ENCODE data around the gene USP6NL.

Gene USP6NL

GRCh38 chr10:11520892-11521291 is 90.6 kb downstream of the USP6NL start:
- Histone ChIP-seq H3K79me2 (ENCODE audit: insufficient read depth, low read length) (no peaks in the 10 kb centered on the region), H4K20me1 (ENCODE audit: insufficient read depth, low read length, poor library complexity, severe bottlenecking) (no peaks in the 10 kb centered on the region), H3F3A (ENCODE audit: low read depth) (no peaks in the 10 kb centered on the region), H3K9me3 (ENCODE audit: insufficient read depth, low read depth, low read length) (no peaks in the 10 kb centered on the region), H3K9me2 (replicated peaks; ENCODE audit: low read depth, low read length) (no peaks in the 10 kb centered on the region), H3K4me3 (ENCODE audit: low read length, poor library complexity, severe bottlenecking) (no peak overlapping the region), H2AFZ (ENCODE audit: low read length) (no peak overlapping the region), H3K9ac (ENCODE audit: low read depth, low read length, poor library complexity, severe bottlenecking) (no peak overlapping the region), H3K4me2 (ENCODE audit: low read depth, low read length, poor library complexity, severe bottlenecking) (no peak overlapping the region), H3K36me3 (ENCODE audit: insufficient read depth, low read length) (peaks cover 34% of the 10 kb centered on the region; the same call in 1 of the 2 replicates), H3K4me1 (ENCODE audit: insufficient read depth, low read length, poor library complexity, severe bottlenecking) (no peaks in the 10 kb centered on the region), H3K27me3 (ENCODE audit: insufficient read depth, low read length, poor library complexity, severe bottlenecking) (no peaks in the 10 kb centered on the region)
- TF ChIP-seq CTCF (conservative IDR thresholded peaks at IDR 0.05; ENCODE audit: low read length), result no peak
- no peak for TF ChIP-seq EZH2phosphoT487 (IDR thresholded peaks at IDR 0.05; ENCODE audit: borderline replicate concordance)

- peaks cover 7% of the 10 kb centered on the region; the same call in 1 of the 2 replicates for H3K36me3 ChIP-seq (ENCODE audit: insufficient read depth, low read length)
Observed at GRCh38 chr10:11517150-11517549, 94.3 kb downstream of the USP6NL start.

GRCh38 chr10:11516431-11516746 is 95.1 kb downstream of the USP6NL start:
- Histone ChIP-seq H3K4me2 (ENCODE audit: low read depth, low read length, poor library complexity, severe bottlenecking) (no peak overlapping the region), H3K9me3 (ENCODE audit: insufficient read depth, low read depth, low read length) (no peaks in the 10 kb centered on the region), H3K9me2 (replicated peaks; ENCODE audit: low read depth, low read length) (no peaks in the 10 kb centered on the region), H3K27me3 (ENCODE audit: insufficient read depth, low read length, poor library complexity, severe bottlenecking) (no peaks in the 10 kb centered on the region), H3F3A (ENCODE audit: low read depth) (no peaks in the 10 kb centered on the region), H3K4me3 (ENCODE audit: low read length, poor library complexity, severe bottlenecking) (no peak overlapping the region), H3K79me2 (ENCODE audit: insufficient read depth, low read length) (no peaks in the 10 kb centered on the region), H3K9ac (ENCODE audit: low read depth, low read length, poor library complexity, severe bottlenecking) (no peak overlapping the region), H4K20me1 (ENCODE audit: insufficient read depth, low read length, poor library complexity, severe bottlenecking) (no peaks in the 10 kb centered on the region), H3K4me1 (ENCODE audit: insufficient read depth, low read length, poor library complexity, severe bottlenecking) (no peaks in the 10 kb centered on the region), H2AFZ (ENCODE audit: low read length) (no peak overlapping the region), H3K36me3 (ENCODE audit: insufficient read depth, low read length) (peaks cover 6% of the 10 kb centered on the region; the same call in 1 of the 2 replicates)
- TF ChIP-seq EZH2phosphoT487 (IDR thresholded peaks at IDR 0.05; ENCODE audit: borderline replicate concordance), result no peak
- no peak for TF ChIP-seq CTCF (conservative IDR thresholded peaks at IDR 0.05; ENCODE audit: low read length)

More at GRCh38 chr10:11517150-11517549, 94.3 kb downstream of the USP6NL start:
- Histone ChIP-seq H3K4me3 (ENCODE audit: low read length, poor library complexity, severe bottlenecking) (no peak overlapping the region), H3K79me2 (ENCODE audit: insufficient read depth, low read length) (no peaks in the 10 kb centered on the region), H3K27me3 (ENCODE audit: insufficient read depth, low read length, poor library complexity, severe bottlenecking) (no peaks in the 10 kb centered on the region), H3K9me2 (replicated peaks; ENCODE audit: low read depth, low read length) (no peaks in the 10 kb centered on the region), H3K9ac (ENCODE audit: low read depth, low read length, poor library complexity, severe bottlenecking) (no peak overlapping the region), H4K20me1 (ENCODE audit: insufficient read depth, low read length, poor library complexity, severe bottlenecking) (no peaks in the 10 kb centered on the region), H3K4me1 (ENCODE audit: insufficient read depth, low read length, poor library complexity, severe bottlenecking) (no peaks in the 10 kb centered on the region), H3F3A (ENCODE audit: low read depth) (no peaks in the 10 kb centered on the region), H2AFZ (ENCODE audit: low read length) (no peak overlapping the region), H3K4me2 (ENCODE audit: low read depth, low read length, poor library complexity, severe bottlenecking) (no peak overlapping the region), H3K9me3 (ENCODE audit: insufficient read depth, low read depth, low read length) (no peaks in the 10 kb centered on the region)
- TF ChIP-seq CTCF (conservative IDR thresholded peaks at IDR 0.05; ENCODE audit: low read length), result no peak
- TF ChIP-seq EZH2phosphoT487 (IDR thresholded peaks at IDR 0.05; ENCODE audit: borderline replicate concordance), result no peak
